ENCODE measurements around the gene ARAP1.

ARAP1 gene

GRCh38 chr11:72779495-72780128 lies 27.4 kb upstream of the ARAP1 start:
- FAIRE-seq, result no peak

GRCh38 chr11:72778535-72779494 lies 26.6 kb upstream of the ARAP1 start:
- FAIRE-seq, result no peak

- FAIRE-seq, result no peak
Observed at GRCh38 chr11:72777755-72778278, 25.6 kb upstream of the ARAP1 start.

GRCh38 chr11:72776844-72777754 lies 24.9 kb upstream of the ARAP1 start:
- no peak for FAIRE-seq

GRCh38 chr11:72776117-72776843 lies 24.1 kb upstream of the ARAP1 start:
- no peak for FAIRE-seq

- FAIRE-seq, result no peak
Observed at GRCh38 chr11:72775288-72776110, 23.3 kb upstream of the ARAP1 start.

- FAIRE-seq, result no peak
Observed at GRCh38 chr11:72774499-72774898, 22.3 kb upstream of the ARAP1 start.

GRCh38 chr11:72773696-72774095 lies 21.5 kb upstream of the ARAP1 start:
- FAIRE-seq, result no peak

GRCh38 chr11:72773291-72773690 lies 21.1 kb upstream of the ARAP1 start:
- no peak for FAIRE-seq

GRCh38 chr11:72772059-72772458 lies 19.9 kb upstream of the ARAP1 start:
- no peak for FAIRE-seq

GRCh38 chr11:72771507-72771906 lies 19.3 kb upstream of the ARAP1 start:
- no peak for FAIRE-seq

- FAIRE-seq, result no peak
Observed at GRCh38 chr11:72770799-72771198, 18.6 kb upstream of the ARAP1 start.

- FAIRE-seq, result no peak
Observed at GRCh38 chr11:72769680-72770079, 17.5 kb upstream of the ARAP1 start.

- no peak for FAIRE-seq
Observed at GRCh38 chr11:72768581-72768980, 16.4 kb upstream of the ARAP1 start.

- no peak for FAIRE-seq
Observed at GRCh38 chr11:72767203-72768062, 15.2 kb upstream of the ARAP1 start.

GRCh38 chr11:72766152-72766902 lies 14.1 kb upstream of the ARAP1 start:
- FAIRE-seq, result no peak

- no peak for FAIRE-seq
Observed at GRCh38 chr11:72764503-72764902, 12.3 kb upstream of the ARAP1 start.

GRCh38 chr11:72763823-72764222 lies 11.6 kb upstream of the ARAP1 start:
- no peak for FAIRE-seq

- FAIRE-seq, result no peak
Observed at GRCh38 chr11:72762641-72763304, 10.6 kb upstream of the ARAP1 start.

Measured in colon (tissue), 2 donors.